Measurements from ENCODE around the gene PEX14. TPM values are rescaled to one million over a fixed set of nuclear protein-coding genes. Genes with fewer than 3 reads are reported as not detected.

Gene PEX14
- total RNA-seq, 1 experiment from 2014 or later = 36.0 TPM

DNA sequence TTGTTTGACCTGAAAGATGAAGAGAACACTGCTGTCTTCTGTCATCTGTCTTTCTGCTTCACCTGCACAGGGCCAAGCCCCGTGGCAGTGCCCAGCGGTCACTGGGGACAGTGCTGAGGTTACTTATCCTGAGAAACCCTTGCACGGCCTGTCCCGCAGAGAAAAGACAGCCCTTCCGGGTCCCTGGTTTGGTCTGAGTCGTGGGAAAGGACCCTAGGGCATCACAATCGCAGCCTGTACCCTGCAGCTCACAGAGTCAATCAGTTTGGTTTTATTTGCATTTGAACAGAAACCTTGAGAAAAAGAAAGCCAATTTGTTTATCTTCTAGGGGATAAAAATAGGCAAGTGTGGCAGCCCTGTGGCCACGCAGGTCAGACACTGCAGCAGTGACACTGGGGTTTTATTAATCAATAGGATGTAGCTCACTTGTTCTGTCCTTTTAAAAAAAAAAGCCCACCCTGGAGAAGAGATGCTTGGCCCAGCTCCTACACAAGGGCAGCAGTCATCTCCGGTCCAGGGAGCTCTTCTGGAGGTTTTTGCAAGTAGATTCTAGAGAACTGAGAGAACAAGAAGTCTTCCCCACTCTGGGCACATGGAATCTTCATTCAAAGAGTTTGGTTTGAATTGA is 120.0 kb downstream of the PEX14 start:
- no peaks in the 10 kb centered on the region for H3K9me3 ChIP-seq (ENCODE audit: control insufficient read depth, insufficient read depth, low read depth, low read length)
- in situ Hi-C loops (cut with HindIII; ENCODE audit: low pct_unique_long_range_greater_than_20kb, low sequenced_read_pairs) (no loop called here), intact Hi-C loops (cut with micrococcal nuclease; ENCODE audit: unreplicated experiment) (no loop called here)
- no TSS peak for BruUV-seq (replicated peaks)
- no peaks in the 10 kb centered on the region for H3K27me3 ChIP-seq (ENCODE audit: control insufficient read depth, insufficient read depth, low read length)
- POLR2A ChIA-PET = no interaction called here
- TF ChIP-seq CTCF (IDR thresholded peaks at IDR 0.05) (no peak), TCF7L2 (IDR thresholded peaks at IDR 0.05; ENCODE audit: low read depth, low read length) (no peak), POLR2AphosphoS5 (IDR thresholded peaks at IDR 0.05; ENCODE audit: low read depth, low read length) (no peak), SIN3A (IDR thresholded peaks at IDR 0.05; ENCODE audit: borderline replicate concordance, insufficient read depth, low read depth, low read length) (no peak)
- TF ChIP-seq, protein P1, sequence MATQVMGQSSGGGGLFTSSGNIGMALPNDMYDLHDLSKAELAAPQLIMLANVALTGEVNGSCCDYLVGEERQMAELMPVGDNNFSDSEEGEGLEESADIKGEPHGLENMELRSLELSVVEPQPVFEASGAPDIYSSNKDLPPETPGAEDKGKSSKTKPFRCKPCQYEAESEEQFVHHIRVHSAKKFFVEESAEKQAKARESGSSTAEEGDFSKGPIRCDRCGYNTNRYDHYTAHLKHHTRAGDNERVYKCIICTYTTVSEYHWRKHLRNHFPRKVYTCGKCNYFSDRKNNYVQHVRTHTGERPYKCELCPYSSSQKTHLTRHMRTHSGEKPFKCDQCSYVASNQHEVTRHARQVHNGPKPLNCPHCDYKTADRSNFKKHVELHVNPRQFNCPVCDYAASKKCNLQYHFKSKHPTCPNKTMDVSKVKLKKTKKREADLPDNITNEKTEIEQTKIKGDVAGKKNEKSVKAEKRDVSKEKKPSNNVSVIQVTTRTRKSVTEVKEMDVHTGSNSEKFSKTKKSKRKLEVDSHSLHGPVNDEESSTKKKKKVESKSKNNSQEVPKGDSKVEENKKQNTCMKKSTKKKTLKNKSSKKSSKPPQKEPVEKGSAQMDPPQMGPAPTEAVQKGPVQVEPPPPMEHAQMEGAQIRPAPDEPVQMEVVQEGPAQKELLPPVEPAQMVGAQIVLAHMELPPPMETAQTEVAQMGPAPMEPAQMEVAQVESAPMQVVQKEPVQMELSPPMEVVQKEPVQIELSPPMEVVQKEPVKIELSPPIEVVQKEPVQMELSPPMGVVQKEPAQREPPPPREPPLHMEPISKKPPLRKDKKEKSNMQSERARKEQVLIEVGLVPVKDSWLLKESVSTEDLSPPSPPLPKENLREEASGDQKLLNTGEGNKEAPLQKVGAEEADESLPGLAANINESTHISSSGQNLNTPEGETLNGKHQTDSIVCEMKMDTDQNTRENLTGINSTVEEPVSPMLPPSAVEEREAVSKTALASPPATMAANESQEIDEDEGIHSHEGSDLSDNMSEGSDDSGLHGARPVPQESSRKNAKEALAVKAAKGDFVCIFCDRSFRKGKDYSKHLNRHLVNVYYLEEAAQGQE (IDR thresholded peaks at IDR 0.05; ENCODE audit: insufficient read depth in 1 of 2, low read depth in 2 of 2, low read length in 1 of 2) = no peak
- no peak overlapping the region; the same call in 1 of the 2 replicates for H3K27ac ChIP-seq (ENCODE audit: low read length)
- CTCF ChIA-PET = interaction anchor here (0.6 kb wide), 1 partner anchor 216 kb away, joined by 4 read pairs; no protein-coding TSS in a partner anchor
- H3K4me3 ChIP-seq (ENCODE audit: low read depth in 2 of 2, low read length in 2 of 2) = no peak overlapping the region
- no peaks in the 10 kb centered on the region for H3K36me3 ChIP-seq (ENCODE audit: control insufficient read depth, insufficient read depth, low read length)
- ATAC-seq (no peak), DNase-seq (ENCODE audit: low read depth, low spot score) (no peak)
- H3K4me1 ChIP-seq (ENCODE audit: control insufficient read depth, insufficient read depth, low read length) = peaks cover 9% of the 10 kb centered on the region

- Histone ChIP-seq H3K36me3 (ENCODE audit: control insufficient read depth, insufficient read depth, low read length) (no peaks in the 10 kb centered on the region), H3K27ac (ENCODE audit: low read length) (no peak overlapping the region), H3K4me3 (ENCODE audit: low read depth in 2 of 2, low read length in 2 of 2) (no peak overlapping the region), H3K9me3 (ENCODE audit: control insufficient read depth, insufficient read depth, low read depth, low read length) (no peaks in the 10 kb centered on the region), H3K4me1 (ENCODE audit: control insufficient read depth, insufficient read depth, low read length) (peaks cover 9% of the 10 kb centered on the region), H3K27me3 (ENCODE audit: control insufficient read depth, insufficient read depth, low read length) (no peaks in the 10 kb centered on the region)
- no peak for DNase-seq (ENCODE audit: low read depth, low spot score)
- no peak for ATAC-seq
- intact Hi-C loops (cut with micrococcal nuclease; ENCODE audit: unreplicated experiment) (no loop called here), in situ Hi-C loops (cut with HindIII; ENCODE audit: low pct_unique_long_range_greater_than_20kb, low sequenced_read_pairs) (no loop called here)
- no TSS peak for BruUV-seq (replicated peaks)
- no peak for TF ChIP-seq SIN3A (IDR thresholded peaks at IDR 0.05; ENCODE audit: borderline replicate concordance, insufficient read depth, low read depth, low read length)
- TF ChIP-seq CTCF (IDR thresholded peaks at IDR 0.05) = no peak
- TF ChIP-seq, protein P1 (IDR thresholded peaks at IDR 0.05; ENCODE audit: insufficient read depth in 1 of 2, low read depth in 2 of 2, low read length in 1 of 2) = no peak
- POLR2A ChIA-PET = no interaction called here
- CTCF ChIA-PET = no interaction called here
These were observed 122.0 kb downstream of the PEX14 start for GRCh38 chr1:10596780-10597179.

Measured in Panc1 (cell line).